Measurements from ENCODE around the gene SLC4A4.
A peak's percentile ranks its signal among the peaks of the same experiment; 100 is the strongest.

Gene SLC4A4

DNA sequence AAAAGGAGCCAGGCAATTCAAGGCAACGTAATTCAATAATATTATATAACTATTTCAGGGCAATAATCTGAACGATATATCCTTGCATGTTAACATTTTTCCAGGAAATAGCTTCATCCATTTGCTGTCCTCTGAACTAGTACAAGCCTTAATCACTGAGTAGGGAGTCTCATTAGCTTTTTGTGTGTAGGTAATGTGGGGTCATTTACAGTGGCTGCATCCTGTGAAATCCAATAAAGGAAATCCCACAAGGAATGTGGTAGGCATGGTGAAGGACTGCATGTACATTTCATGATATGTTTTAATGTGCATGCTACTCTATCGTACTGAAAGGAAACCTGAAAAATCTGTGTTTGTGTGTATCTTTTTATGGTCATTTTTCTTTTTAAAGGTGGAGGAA, 103.5 kb downstream of the SLC4A4 start:
- H3K4me2 ChIP-seq (ENCODE audit: insufficient read depth, low read length) = no peak overlapping the region
- no peaks in the 10 kb centered on the region for H3K36me3 ChIP-seq (ENCODE audit: insufficient read depth, low read length)
- no peak overlapping the region for H3K4me3 ChIP-seq (ENCODE audit: low read depth in 1 of 2, low read length in 2 of 2)
- H4K20me1 ChIP-seq (ENCODE audit: insufficient read depth, low read length) = no peaks in the 10 kb centered on the region
- H3K27me3 ChIP-seq (ENCODE audit: insufficient read depth, low read length, poor library complexity) = no peaks in the 10 kb centered on the region
- DNase-seq (no peak), ATAC-seq (ENCODE audit: insufficient read depth, low read depth) (no peak)
- H3K9ac ChIP-seq (ENCODE audit: low read depth, low read length) = no peak overlapping the region
- TF ChIP-seq, protein P1, sequence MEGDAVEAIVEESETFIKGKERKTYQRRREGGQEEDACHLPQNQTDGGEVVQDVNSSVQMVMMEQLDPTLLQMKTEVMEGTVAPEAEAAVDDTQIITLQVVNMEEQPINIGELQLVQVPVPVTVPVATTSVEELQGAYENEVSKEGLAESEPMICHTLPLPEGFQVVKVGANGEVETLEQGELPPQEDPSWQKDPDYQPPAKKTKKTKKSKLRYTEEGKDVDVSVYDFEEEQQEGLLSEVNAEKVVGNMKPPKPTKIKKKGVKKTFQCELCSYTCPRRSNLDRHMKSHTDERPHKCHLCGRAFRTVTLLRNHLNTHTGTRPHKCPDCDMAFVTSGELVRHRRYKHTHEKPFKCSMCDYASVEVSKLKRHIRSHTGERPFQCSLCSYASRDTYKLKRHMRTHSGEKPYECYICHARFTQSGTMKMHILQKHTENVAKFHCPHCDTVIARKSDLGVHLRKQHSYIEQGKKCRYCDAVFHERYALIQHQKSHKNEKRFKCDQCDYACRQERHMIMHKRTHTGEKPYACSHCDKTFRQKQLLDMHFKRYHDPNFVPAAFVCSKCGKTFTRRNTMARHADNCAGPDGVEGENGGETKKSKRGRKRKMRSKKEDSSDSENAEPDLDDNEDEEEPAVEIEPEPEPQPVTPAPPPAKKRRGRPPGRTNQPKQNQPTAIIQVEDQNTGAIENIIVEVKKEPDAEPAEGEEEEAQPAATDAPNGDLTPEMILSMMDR (IDR thresholded peaks at IDR 0.05; ENCODE audit: borderline replicate concordance, extremely low read depth, low read length, poor library complexity, severe bottlenecking) = no peak
- no peak for TF ChIP-seq EZH2 (IDR thresholded peaks at IDR 0.05; ENCODE audit: borderline replicate concordance, low read depth, low read length, severe bottlenecking)
- no peaks in the 10 kb centered on the region for H3K79me2 ChIP-seq (ENCODE audit: insufficient read depth, low read length)
- no peak overlapping the region for H3K27ac ChIP-seq (ENCODE audit: low read length)
- no peak overlapping the region for H2AFZ ChIP-seq (ENCODE audit: low read depth, low read length)
- no peaks in the 10 kb centered on the region for H3K9me3 ChIP-seq (ENCODE audit: insufficient read depth, low read length, severe bottlenecking)
- H3K4me1 ChIP-seq (ENCODE audit: insufficient read depth, low read length) = no peaks in the 10 kb centered on the region

DNA sequence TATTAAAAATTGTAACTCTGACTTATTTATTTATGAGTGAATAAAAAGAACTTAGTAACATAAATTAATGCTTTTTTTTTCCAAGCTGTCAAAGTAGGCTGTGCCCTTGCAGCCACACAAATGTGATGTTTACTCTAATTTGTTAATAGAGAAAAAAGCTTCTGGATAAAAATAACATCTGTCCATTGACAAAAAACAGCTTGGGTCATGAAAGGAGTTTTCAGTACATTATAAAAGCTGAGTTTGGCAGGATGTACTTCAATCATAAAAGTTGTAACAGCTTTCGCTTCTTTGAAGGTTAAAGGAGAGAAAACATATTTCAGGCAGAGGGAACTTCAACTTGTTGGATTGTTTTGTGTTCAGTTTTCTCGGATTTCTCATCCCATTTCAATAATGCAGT, 105.6 kb downstream of the SLC4A4 start:
- Histone ChIP-seq H3K79me2 (ENCODE audit: insufficient read depth, low read length) (no peaks in the 10 kb centered on the region), H2AFZ (ENCODE audit: low read depth, low read length) (no peak overlapping the region), H3K36me3 (ENCODE audit: insufficient read depth, low read length) (no peaks in the 10 kb centered on the region), H3K4me2 (ENCODE audit: insufficient read depth, low read length) (no peak overlapping the region), H4K20me1 (ENCODE audit: insufficient read depth, low read length) (no peaks in the 10 kb centered on the region), H3K27ac (ENCODE audit: low read length) (no peak overlapping the region), H3K4me3 (ENCODE audit: low read depth in 1 of 2, low read length in 2 of 2) (no peak overlapping the region), H3K27me3 (ENCODE audit: insufficient read depth, low read length, poor library complexity) (no peaks in the 10 kb centered on the region), H3K4me1 (ENCODE audit: insufficient read depth, low read length) (no peaks in the 10 kb centered on the region), H3K9ac (ENCODE audit: low read depth, low read length) (no peak overlapping the region), H3K9me3 (ENCODE audit: insufficient read depth, low read length, severe bottlenecking) (no peaks in the 10 kb centered on the region)
- ATAC-seq (ENCODE audit: insufficient read depth, low read depth) = no peak
- no peak for TF ChIP-seq EZH2 (IDR thresholded peaks at IDR 0.05; ENCODE audit: borderline replicate concordance, low read depth, low read length, severe bottlenecking)
- TF ChIP-seq, protein P1 (IDR thresholded peaks at IDR 0.05; ENCODE audit: borderline replicate concordance, extremely low read depth, low read length, poor library complexity, severe bottlenecking) = no peak
- DNase-seq = no peak

DNA sequence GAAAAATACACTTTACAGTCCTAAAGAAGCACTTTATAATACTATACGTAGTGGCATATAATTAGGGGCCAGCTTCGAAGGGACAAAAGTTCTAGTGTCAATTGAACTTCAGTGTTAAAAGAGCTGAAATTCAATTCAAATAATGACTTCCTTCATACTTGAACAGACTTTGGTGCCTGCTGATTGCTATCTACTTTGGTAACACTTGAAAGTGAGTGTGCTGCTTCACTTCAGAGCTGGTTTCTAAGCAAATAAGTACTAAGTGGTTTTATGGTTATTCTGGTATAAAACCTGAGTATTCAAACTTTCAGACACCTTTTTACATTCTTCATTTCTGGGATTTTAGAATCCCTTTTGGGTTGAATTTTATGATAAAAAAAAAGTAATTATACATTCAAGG, 107.0 kb downstream of the SLC4A4 start:
- Histone ChIP-seq H3K27me3 (ENCODE audit: insufficient read depth, low read length, poor library complexity) (no peaks in the 10 kb centered on the region), H3K9ac (ENCODE audit: low read depth, low read length) (no peak overlapping the region), H3K79me2 (ENCODE audit: insufficient read depth, low read length) (no peaks in the 10 kb centered on the region), H3K4me3 (ENCODE audit: low read depth in 1 of 2, low read length in 2 of 2) (no peak overlapping the region), H2AFZ (ENCODE audit: low read depth, low read length) (no peak overlapping the region), H4K20me1 (ENCODE audit: insufficient read depth, low read length) (no peaks in the 10 kb centered on the region), H3K4me2 (ENCODE audit: insufficient read depth, low read length) (no peak overlapping the region), H3K27ac (ENCODE audit: low read length) (no peak overlapping the region), H3K9me3 (ENCODE audit: insufficient read depth, low read length, severe bottlenecking) (no peaks in the 10 kb centered on the region), H3K36me3 (ENCODE audit: insufficient read depth, low read length) (no peaks in the 10 kb centered on the region), H3K4me1 (ENCODE audit: insufficient read depth, low read length) (no peaks in the 10 kb centered on the region)
- DNase-seq = no peak
- ATAC-seq (ENCODE audit: insufficient read depth, low read depth) = peak; percentile 58; the same call in 1 of the 3 replicates
- no peak for TF ChIP-seq EZH2 (IDR thresholded peaks at IDR 0.05; ENCODE audit: borderline replicate concordance, low read depth, low read length, severe bottlenecking)
- TF ChIP-seq, protein P1 (IDR thresholded peaks at IDR 0.05; ENCODE audit: borderline replicate concordance, extremely low read depth, low read length, poor library complexity, severe bottlenecking) = no peak
